Neural cell (in vitro differentiated cells): ENCODE results near the gene PIBF1. TPM values are rescaled to one million over a fixed set of nuclear protein-coding genes. Genes with fewer than 3 reads are reported as not detected.

ENCODE experiments used
- H2AFZ ChIP-seq: fragments of 200-600, 300-800 bp; sonication (generic), shearing (Covaris generic); 2 replicates; pipeline ENCODE4 v1.6.0; 2014; ENCODE audit warnings: low read depth, mild to moderate bottlenecking, antibody characterized with exemption, low read length, moderate library complexity
- H3F3A ChIP-seq: fragments of 200-600 bp; shearing (Covaris generic); 2 replicates; pipeline ENCODE4 v1.6.1; 2016; ENCODE audit warnings: mild to moderate bottlenecking, moderate library complexity, mixed read lengths, antibody characterized with exemption, low read length; ENCODE audit not compliant: insufficient read depth, poor library complexity, severe bottlenecking
- H3K27ac ChIP-seq: fragments of 200-600, 300-800 bp; sonication (generic), shearing (Covaris generic); 2 replicates; pipeline ENCODE4 v1.5.1; 2014; ENCODE audit warnings: mild to moderate bottlenecking, low read length, moderate library complexity
- H3K27me3 ChIP-seq: fragments of 300-800, 200-600 bp; sonication (generic), shearing (Covaris generic); 2 replicates; pipeline ENCODE4 v1.6.0; 2014; ENCODE audit warnings: mild to moderate bottlenecking, low read depth, low read length, moderate library complexity; ENCODE audit not compliant: insufficient read depth
- H3K36me3 ChIP-seq: fragments of 300-800, 200-600 bp; sonication (generic), shearing (Covaris generic); 2 replicates; pipeline ENCODE4 v1.5.1; 2014; ENCODE audit warnings: mild to moderate bottlenecking, antibody characterized with exemption, low read length, moderate library complexity; ENCODE audit not compliant: insufficient read depth
- H3K4me2 ChIP-seq: fragments of 300-800, 200-600 bp; sonication (generic), shearing (Covaris generic); 2 replicates; pipeline ENCODE4 v1.6.0; 2014; ENCODE audit warnings: mild to moderate bottlenecking, low read length
- H3K4me3 ChIP-seq: fragments of 300-800, 200-600 bp; sonication (generic), shearing (Covaris generic); 2 replicates; pipeline ENCODE4 v1.5.1; 2014; ENCODE audit warnings: mild to moderate bottlenecking, low read length, moderate library complexity
- H3K79me2 ChIP-seq: fragments of 200-600 bp; shearing (Covaris generic); replicated peaks from 2 replicates; pipeline ENCODE4 v1.6.0; 2014; ENCODE audit warnings: mild to moderate bottlenecking, low read length, moderate library complexity; ENCODE audit not compliant: insufficient read depth
- H3K9ac ChIP-seq: fragments of 300-800, 200-600 bp; sonication (generic), shearing (Covaris generic); 2 replicates; pipeline ENCODE4 v1.6.1; 2016; ENCODE audit warnings: mild to moderate bottlenecking, low read length, mixed read lengths
- H3K9me2 ChIP-seq: fragments of 200-600 bp; shearing (Covaris generic); 2 replicates; pipeline ENCODE4 v1.6.1; 2016; ENCODE audit warnings: mild to moderate bottlenecking, low read length, mixed read lengths; ENCODE audit not compliant: insufficient read depth
- H3K9me3 ChIP-seq: fragments of 200-600, 300-800 bp; sonication (generic), shearing (Covaris generic); 2 replicates; pipeline ENCODE4 v1.6.1; 2016; ENCODE audit warnings: mild to moderate bottlenecking, mixed run types, low read length, moderate library complexity, mixed read lengths
- H4K20me1 ChIP-seq: fragments of 200-600 bp; shearing (Covaris generic); 2 replicates; pipeline ENCODE4 v1.6.1; 2016; ENCODE audit warnings: mild to moderate bottlenecking, mixed run types; ENCODE audit not compliant: insufficient read depth
- EP300 ChIP-seq: fragments of 450-650 bp; conservative IDR thresholded peaks from 2 replicates; pipeline ENCODE4 v1.6.1; 2014; ENCODE audit warnings: antibody characterized with exemption, mild to moderate bottlenecking, moderate library complexity; ENCODE audit not compliant: poor library complexity, severe bottlenecking
- EZH2 ChIP-seq: fragments of 200-600, 300-800 bp; shearing (Covaris generic), sonication (generic); IDR thresholded peaks from 2 replicates; pipeline ENCODE4 v1.6.1; 2014; ENCODE audit warnings: antibody characterized with exemption, low read length, borderline replicate concordance, mild to moderate bottlenecking; ENCODE audit not compliant: insufficient read depth, poor library complexity, severe bottlenecking
- MXI1 ChIP-seq: fragments of 450-650 bp; conservative IDR thresholded peaks from 2 replicates; pipeline ENCODE4 v1.6.1; 2014; ENCODE audit warnings: antibody characterized with exemption, mild to moderate bottlenecking; ENCODE audit not compliant: poor library complexity, severe bottlenecking
- POLR2AphosphoS5 ChIP-seq: IDR thresholded peaks from 2 replicates; pipeline ENCODE4 v1.6.1; 2012
- RAD21 ChIP-seq: fragments of 450-650 bp; conservative IDR thresholded peaks from 2 replicates; pipeline ENCODE4 v1.6.1; 2014; ENCODE audit warnings: antibody characterized with exemption, mild to moderate bottlenecking, moderate library complexity
- SMC3 ChIP-seq: fragments of 450-650 bp; conservative IDR thresholded peaks from 2 replicates; pipeline ENCODE4 v1.6.1; 2014; ENCODE audit warnings: antibody characterized with exemption, mild to moderate bottlenecking, moderate library complexity; ENCODE audit not compliant: poor library complexity
- TAF1 ChIP-seq: IDR thresholded peaks from 2 replicates; pipeline ENCODE4 v1.6.1; 2012; ENCODE audit warnings: low read depth
- polyA plus RNA-seq: library from polyadenylated mRNA; depleted of rRNA; stranded (reverse); fragments of >200 nt; gene quantifications from 2 replicates; pipeline ENCODE4 v1.2.3, GENCODE V29; 2014
- TF ChIP-seq, protein P1 (sequence below): fragments of 450-650 bp; IDR thresholded peaks from 2 replicates; pipeline ENCODE4 v1.5.1; 2014; ENCODE audit warnings: antibody characterized with exemption, mild to moderate bottlenecking, moderate library complexity; ENCODE audit not compliant: poor library complexity, severe bottlenecking
- TF ChIP-seq, protein P2 (sequence below): IDR thresholded peaks from 2 replicates; pipeline ENCODE4 v1.6.1; 2012; ENCODE audit warnings: borderline replicate concordance

PIBF1 gene
- polyA plus RNA-seq, 1 donor from 2014 or later: 42.4 TPM

DNA sequence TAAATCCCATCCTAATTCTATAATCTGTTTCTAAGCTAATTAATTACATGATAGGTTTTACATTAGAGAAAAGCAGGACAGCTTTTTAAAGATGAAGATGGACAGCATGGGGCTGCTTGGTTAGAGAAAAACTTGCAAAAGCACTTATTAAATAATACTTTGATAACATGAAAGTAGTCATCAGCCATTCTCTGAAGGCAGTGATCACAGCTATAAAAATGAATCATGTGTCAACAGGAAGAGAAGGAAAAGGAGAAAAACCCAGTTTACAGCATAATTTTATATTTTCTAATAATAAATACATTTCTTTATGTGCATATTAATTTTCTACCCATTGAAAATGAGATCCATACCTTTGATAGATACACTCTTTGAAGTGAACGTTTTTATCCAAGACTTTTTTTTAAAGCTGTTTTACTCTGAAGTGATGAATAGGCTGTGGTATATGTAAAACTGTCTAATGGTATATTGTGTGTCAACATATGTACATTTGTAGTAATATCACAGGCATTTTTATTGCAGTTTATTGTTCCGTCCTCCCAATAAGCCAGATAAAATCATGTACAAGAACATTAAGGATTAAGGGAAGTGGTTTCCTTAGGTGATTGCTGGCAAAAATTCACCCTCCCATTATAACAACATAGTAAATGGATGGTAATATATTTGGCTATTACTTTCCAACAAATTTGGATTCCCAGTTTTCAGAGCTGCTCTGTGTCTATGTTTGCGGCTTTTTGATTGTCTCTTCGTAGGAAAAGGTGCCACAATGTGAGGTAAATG is 275.5 kb downstream of the PIBF1 start:
- no peak for TF ChIP-seq SMC3
- TF ChIP-seq TAF1: no peak
- no peak for TF ChIP-seq MXI1
- TF ChIP-seq POLR2AphosphoS5: no peak
- TF ChIP-seq EP300: no peak
- TF ChIP-seq, protein P1, sequence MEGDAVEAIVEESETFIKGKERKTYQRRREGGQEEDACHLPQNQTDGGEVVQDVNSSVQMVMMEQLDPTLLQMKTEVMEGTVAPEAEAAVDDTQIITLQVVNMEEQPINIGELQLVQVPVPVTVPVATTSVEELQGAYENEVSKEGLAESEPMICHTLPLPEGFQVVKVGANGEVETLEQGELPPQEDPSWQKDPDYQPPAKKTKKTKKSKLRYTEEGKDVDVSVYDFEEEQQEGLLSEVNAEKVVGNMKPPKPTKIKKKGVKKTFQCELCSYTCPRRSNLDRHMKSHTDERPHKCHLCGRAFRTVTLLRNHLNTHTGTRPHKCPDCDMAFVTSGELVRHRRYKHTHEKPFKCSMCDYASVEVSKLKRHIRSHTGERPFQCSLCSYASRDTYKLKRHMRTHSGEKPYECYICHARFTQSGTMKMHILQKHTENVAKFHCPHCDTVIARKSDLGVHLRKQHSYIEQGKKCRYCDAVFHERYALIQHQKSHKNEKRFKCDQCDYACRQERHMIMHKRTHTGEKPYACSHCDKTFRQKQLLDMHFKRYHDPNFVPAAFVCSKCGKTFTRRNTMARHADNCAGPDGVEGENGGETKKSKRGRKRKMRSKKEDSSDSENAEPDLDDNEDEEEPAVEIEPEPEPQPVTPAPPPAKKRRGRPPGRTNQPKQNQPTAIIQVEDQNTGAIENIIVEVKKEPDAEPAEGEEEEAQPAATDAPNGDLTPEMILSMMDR: no peak
- TF ChIP-seq RAD21: no peak
- TF ChIP-seq, protein P2, sequence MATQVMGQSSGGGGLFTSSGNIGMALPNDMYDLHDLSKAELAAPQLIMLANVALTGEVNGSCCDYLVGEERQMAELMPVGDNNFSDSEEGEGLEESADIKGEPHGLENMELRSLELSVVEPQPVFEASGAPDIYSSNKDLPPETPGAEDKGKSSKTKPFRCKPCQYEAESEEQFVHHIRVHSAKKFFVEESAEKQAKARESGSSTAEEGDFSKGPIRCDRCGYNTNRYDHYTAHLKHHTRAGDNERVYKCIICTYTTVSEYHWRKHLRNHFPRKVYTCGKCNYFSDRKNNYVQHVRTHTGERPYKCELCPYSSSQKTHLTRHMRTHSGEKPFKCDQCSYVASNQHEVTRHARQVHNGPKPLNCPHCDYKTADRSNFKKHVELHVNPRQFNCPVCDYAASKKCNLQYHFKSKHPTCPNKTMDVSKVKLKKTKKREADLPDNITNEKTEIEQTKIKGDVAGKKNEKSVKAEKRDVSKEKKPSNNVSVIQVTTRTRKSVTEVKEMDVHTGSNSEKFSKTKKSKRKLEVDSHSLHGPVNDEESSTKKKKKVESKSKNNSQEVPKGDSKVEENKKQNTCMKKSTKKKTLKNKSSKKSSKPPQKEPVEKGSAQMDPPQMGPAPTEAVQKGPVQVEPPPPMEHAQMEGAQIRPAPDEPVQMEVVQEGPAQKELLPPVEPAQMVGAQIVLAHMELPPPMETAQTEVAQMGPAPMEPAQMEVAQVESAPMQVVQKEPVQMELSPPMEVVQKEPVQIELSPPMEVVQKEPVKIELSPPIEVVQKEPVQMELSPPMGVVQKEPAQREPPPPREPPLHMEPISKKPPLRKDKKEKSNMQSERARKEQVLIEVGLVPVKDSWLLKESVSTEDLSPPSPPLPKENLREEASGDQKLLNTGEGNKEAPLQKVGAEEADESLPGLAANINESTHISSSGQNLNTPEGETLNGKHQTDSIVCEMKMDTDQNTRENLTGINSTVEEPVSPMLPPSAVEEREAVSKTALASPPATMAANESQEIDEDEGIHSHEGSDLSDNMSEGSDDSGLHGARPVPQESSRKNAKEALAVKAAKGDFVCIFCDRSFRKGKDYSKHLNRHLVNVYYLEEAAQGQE: no peak
- no peak for TF ChIP-seq EZH2
- Histone ChIP-seq H3K36me3 (no peaks in the 10 kb centered on the region), H3K9ac (no peak overlapping the region), H4K20me1 (no peaks in the 10 kb centered on the region), H3F3A (no peaks in the 10 kb centered on the region), H2AFZ (no peak overlapping the region), H3K27me3 (peaks cover 66% of the 10 kb centered on the region), H3K79me2 (no peaks in the 10 kb centered on the region), H3K9me2 (no peaks in the 10 kb centered on the region), H3K4me2 (no peak overlapping the region), H3K9me3 (no peaks in the 10 kb centered on the region), H3K27ac (no peak overlapping the region), H3K4me3 (no peak overlapping the region)

- Histone ChIP-seq H3K27ac (no peak overlapping the region), H4K20me1 (no peaks in the 10 kb centered on the region), H3K9ac (no peak overlapping the region), H3K4me3 (peak overlapping the region; percentile 77), H3K9me2 (no peaks in the 10 kb centered on the region), H3K79me2 (no peaks in the 10 kb centered on the region), H3K4me2 (no peak overlapping the region), H3K9me3 (no peaks in the 10 kb centered on the region), H3F3A (no peaks in the 10 kb centered on the region), H3K36me3 (no peaks in the 10 kb centered on the region), H2AFZ (no peak overlapping the region), H3K27me3 (peaks cover 66% of the 10 kb centered on the region)
- TF ChIP-seq EP300: no peak
- TF ChIP-seq TAF1: no peak
- no peak for TF ChIP-seq MXI1
- TF ChIP-seq EZH2: no peak
- TF ChIP-seq, protein P1: no peak
- no peak for TF ChIP-seq SMC3
- no peak for TF ChIP-seq RAD21
- TF ChIP-seq, protein P2: no peak
- TF ChIP-seq POLR2AphosphoS5: no peak
Observed at GRCh38 chr13:73058064-73058313, 276.1 kb downstream of the PIBF1 start.
